PFSK-1 (cell line): ENCODE measurements around the gene IBTK.

ENCODE experiments used
- FOXP2 ChIP-seq: optimal IDR thresholded peaks from 2 replicates; pipeline ENCODE3; 2011; ENCODE audit warnings: borderline replicate concordance, control low read depth, inconsistent platforms; ENCODE audit not compliant: insufficient read depth; ENCODE audit errors: extremely low read length, extremely low read depth
- POLR2AphosphoS5 ChIP-seq: IDR thresholded peaks from 2 replicates; pipeline ENCODE4 v1.6.1; 2012; ENCODE audit warnings: low read depth, mild to moderate bottlenecking, control low read depth, low read length, moderate library complexity
- SIN3A ChIP-seq: IDR thresholded peaks from 2 replicates; pipeline ENCODE4 v1.6.1; 2012; ENCODE audit warnings: mild to moderate bottlenecking, low read length, moderate library complexity, borderline replicate concordance; ENCODE audit not compliant: insufficient read depth
- TAF1 ChIP-seq: IDR thresholded peaks from 2 replicates; pipeline ENCODE4 v1.6.1; 2012; ENCODE audit warnings: low read length, control low read depth, borderline replicate concordance; ENCODE audit not compliant: insufficient read depth
- TF ChIP-seq, protein P1 (sequence below), 2 experiments: IDR thresholded peaks; 2 replicates each; pipeline versions ENCODE4 v1.6.1 to v1.8.0; 2011 to 2012; ENCODE audit warnings: low read depth in 2 of 2, low read length in 2 of 2, control low read depth in 1 of 2, inconsistent platforms in 1 of 2, mild to moderate bottlenecking in 1 of 2, moderate library complexity in 1 of 2; ENCODE audit not compliant: insufficient read depth in 1 of 2

- TF ChIP-seq, protein P1, sequence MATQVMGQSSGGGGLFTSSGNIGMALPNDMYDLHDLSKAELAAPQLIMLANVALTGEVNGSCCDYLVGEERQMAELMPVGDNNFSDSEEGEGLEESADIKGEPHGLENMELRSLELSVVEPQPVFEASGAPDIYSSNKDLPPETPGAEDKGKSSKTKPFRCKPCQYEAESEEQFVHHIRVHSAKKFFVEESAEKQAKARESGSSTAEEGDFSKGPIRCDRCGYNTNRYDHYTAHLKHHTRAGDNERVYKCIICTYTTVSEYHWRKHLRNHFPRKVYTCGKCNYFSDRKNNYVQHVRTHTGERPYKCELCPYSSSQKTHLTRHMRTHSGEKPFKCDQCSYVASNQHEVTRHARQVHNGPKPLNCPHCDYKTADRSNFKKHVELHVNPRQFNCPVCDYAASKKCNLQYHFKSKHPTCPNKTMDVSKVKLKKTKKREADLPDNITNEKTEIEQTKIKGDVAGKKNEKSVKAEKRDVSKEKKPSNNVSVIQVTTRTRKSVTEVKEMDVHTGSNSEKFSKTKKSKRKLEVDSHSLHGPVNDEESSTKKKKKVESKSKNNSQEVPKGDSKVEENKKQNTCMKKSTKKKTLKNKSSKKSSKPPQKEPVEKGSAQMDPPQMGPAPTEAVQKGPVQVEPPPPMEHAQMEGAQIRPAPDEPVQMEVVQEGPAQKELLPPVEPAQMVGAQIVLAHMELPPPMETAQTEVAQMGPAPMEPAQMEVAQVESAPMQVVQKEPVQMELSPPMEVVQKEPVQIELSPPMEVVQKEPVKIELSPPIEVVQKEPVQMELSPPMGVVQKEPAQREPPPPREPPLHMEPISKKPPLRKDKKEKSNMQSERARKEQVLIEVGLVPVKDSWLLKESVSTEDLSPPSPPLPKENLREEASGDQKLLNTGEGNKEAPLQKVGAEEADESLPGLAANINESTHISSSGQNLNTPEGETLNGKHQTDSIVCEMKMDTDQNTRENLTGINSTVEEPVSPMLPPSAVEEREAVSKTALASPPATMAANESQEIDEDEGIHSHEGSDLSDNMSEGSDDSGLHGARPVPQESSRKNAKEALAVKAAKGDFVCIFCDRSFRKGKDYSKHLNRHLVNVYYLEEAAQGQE (IDR thresholded peaks at IDR 0.05; ENCODE audit: insufficient read depth in 1 of 2, low read depth in 2 of 2, low read length in 2 of 2) = no peak
- no peak for TF ChIP-seq POLR2AphosphoS5
- no peak for TF ChIP-seq SIN3A
- no peak for TF ChIP-seq TAF1
- no peak for TF ChIP-seq FOXP2
Observed at GRCh38 chr6:82273295-82273694, 25.8 kb upstream of the IBTK start.
